ENCODE measurements around the gene DNMT1. TPM values are rescaled to one million over a fixed set of nuclear protein-coding genes. Genes with fewer than 3 reads are reported as not detected.

DNMT1 gene
- total RNA-seq, 2 experiments from 2014 or later = 345 to 355 TPM

Other genes starting within 250 kb of the DNMT1 start
- under 1 TPM; 0.50 to 0.63 TPM for gene COL5A3, start 184.4 kb downstream of the DNMT1 start, total RNA-seq
- gene RDH8, start 181.5 kb downstream of the DNMT1 start, total RNA-seq = not detected
- gene SHFL, start 108.6 kb downstream of the DNMT1 start, total RNA-seq = 10 to 100 TPM; 41.9 to 44.1 TPM
- gene ANGPTL6, start 92.3 kb downstream of the DNMT1 start, total RNA-seq = 10 to 100 TPM; 10.2 to 11.5 TPM
- 100 to 1,000 TPM; 294 to 298 TPM for gene PPAN, start 88.6 kb downstream of the DNMT1 start, total RNA-seq
- 10 to 100 TPM; 68.6 to 68.9 TPM for gene P2RY11, start 83.3 kb downstream of the DNMT1 start, total RNA-seq
- 100 to 1,000 TPM; 311 to 312 TPM for gene EIF3G, start 75.1 kb downstream of the DNMT1 start, total RNA-seq
- gene S1PR2, start 36.4 kb upstream of the DNMT1 start, total RNA-seq = 10 to 100 TPM; 14.1 to 14.3 TPM
- 100 to 1,000 TPM; 157 to 161 TPM for gene MRPL4, start 57.3 kb upstream of the DNMT1 start, total RNA-seq
- gene ICAM1, start 76.2 kb upstream of the DNMT1 start, total RNA-seq = 10 to 100 TPM; 57.2 to 57.8 TPM
- under 1 TPM; 0.36 to 0.91 TPM for gene ICAM4, start 92.0 kb upstream of the DNMT1 start, total RNA-seq
- gene ICAM5, start 95.0 kb upstream of the DNMT1 start, total RNA-seq = 1 to 10 TPM; 2.2 to 3.8 TPM
- 1 to 10 TPM; 3.7 to 5.8 TPM for gene ZGLP1, start 114.9 kb upstream of the DNMT1 start, total RNA-seq
- gene FDX2, start 121.1 kb upstream of the DNMT1 start, total RNA-seq = 10 to 100 TPM; 23.8 to 27.2 TPM
- gene RAVER1, start 138.6 kb upstream of the DNMT1 start, total RNA-seq = 100 to 1,000 TPM; 100 to 102 TPM
- gene ICAM3, start 144.7 kb upstream of the DNMT1 start, total RNA-seq = 10 to 100 TPM; 87.5 to 89.4 TPM
- gene TYK2, start 185.6 kb upstream of the DNMT1 start, total RNA-seq = 100 to 1,000 TPM; 191 to 199 TPM
- gene CDC37, start 208.6 kb upstream of the DNMT1 start, total RNA-seq = 100 to 1,000 TPM; 294 TPM
- 10 to 100 TPM; 30.3 to 31.2 TPM for gene PDE4A, start 225.6 kb upstream of the DNMT1 start, total RNA-seq